CD4-positive, alpha-beta T cell treated with Interleukin-4 for 4 hours (primary cell): ENCODE measurements around the gene SLC38A10.

ENCODE experiments used
- DNase-seq: peaks from one replicate; pipeline ENCODE4 v3.0.0-alpha.2; 2020

The SLC38A10 gene

GRCh38 chr17:81330884-81331245, 35.8 kb upstream of the SLC38A10 start:
- no peak for DNase-seq

GRCh38 chr17:81329927-81330883, 35.1 kb upstream of the SLC38A10 start:
- no peak for DNase-seq

GRCh38 chr17:81328978-81329926, 34.1 kb upstream of the SLC38A10 start:
- DNase-seq: no peak

- DNase-seq: no peak
Measured at GRCh38 chr17:81328489-81328888, 33.4 kb upstream of the SLC38A10 start.

- DNase-seq: no peak
Measured at GRCh38 chr17:81325714-81326358, 30.7 kb upstream of the SLC38A10 start.

- DNase-seq: no peak
Measured at GRCh38 chr17:81324851-81325713, 30.0 kb upstream of the SLC38A10 start.

GRCh38 chr17:81324177-81324850, 29.2 kb upstream of the SLC38A10 start:
- no peak for DNase-seq

- DNase-seq: no peak
Measured at GRCh38 chr17:81323411-81323868, 28.3 kb upstream of the SLC38A10 start.

DNA sequence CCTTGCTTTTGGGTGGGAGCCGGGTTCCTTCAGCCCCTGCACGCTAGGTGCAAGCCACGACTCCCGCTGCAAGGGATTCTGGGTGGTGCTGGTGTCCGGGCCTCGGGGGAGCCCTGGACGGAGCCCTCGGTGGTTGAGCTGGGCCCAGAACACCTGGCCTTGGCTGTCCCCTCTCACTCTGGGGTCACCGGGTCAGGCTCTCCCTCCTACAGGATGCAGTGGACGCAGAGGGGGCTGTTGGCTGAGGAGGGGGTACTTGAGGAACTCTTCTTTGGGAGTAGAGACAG, 27.9 kb upstream of the SLC38A10 start:
- DNase-seq: no peak

GRCh38 chr17:81322271-81323082, 27.4 kb upstream of the SLC38A10 start:
- peak; percentile 15 for DNase-seq

DNA sequence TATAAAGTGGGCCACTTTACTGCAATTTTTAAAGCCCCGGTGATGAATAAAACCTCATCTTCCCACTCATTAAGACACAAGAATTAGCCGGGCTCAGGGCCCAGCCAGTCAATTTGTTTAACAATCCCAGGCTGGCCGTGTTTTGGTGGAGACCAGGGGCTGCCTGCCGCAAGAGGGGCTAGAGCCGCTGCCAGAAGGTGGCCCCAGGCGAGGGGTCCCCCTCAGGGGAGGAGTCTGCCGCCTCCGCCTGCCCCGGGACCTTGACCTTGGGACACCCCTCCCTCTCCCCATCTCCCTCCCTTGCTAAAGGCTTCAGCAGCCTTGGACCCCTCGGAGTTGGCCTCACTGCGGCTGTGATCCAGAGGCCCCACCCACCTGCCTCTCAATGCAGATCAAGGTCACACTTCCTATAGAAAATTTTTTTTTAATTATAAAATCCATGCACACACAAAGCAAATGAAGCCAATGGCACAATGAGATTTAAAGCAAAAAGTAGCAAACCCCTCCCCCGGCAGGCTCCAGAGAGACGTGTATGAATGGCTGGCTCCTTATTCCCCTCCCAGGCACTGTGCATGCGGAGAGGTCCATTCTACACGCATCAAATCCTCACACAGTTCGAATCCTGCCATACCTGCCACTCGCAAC, 23.0 kb upstream of the SLC38A10 start:
- DNase-seq: no peak

DNA sequence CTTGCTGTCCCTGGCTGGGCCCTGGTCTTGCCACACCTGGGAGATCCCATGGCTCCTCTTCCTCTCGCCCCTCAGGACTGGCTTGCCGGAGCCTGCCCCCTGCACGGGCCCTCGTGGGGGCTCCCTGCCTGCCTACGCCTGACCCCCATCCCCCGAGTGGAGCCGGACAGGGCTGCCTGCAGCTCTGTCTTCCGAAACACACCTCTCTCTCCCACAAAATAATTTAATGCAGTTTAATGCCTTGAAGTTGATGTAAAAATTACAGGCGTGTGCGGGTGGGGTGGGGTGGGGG, 22.4 kb upstream of the SLC38A10 start:
- no peak for DNase-seq

GRCh38 chr17:81315885-81316391, 20.8 kb upstream of the SLC38A10 start:
- DNase-seq: no peak

- DNase-seq: no peak
Measured at GRCh38 chr17:81315129-81315884, 20.2 kb upstream of the SLC38A10 start.

GRCh38 chr17:81314398-81315081, 19.4 kb upstream of the SLC38A10 start:
- no peak for DNase-seq

DNA sequence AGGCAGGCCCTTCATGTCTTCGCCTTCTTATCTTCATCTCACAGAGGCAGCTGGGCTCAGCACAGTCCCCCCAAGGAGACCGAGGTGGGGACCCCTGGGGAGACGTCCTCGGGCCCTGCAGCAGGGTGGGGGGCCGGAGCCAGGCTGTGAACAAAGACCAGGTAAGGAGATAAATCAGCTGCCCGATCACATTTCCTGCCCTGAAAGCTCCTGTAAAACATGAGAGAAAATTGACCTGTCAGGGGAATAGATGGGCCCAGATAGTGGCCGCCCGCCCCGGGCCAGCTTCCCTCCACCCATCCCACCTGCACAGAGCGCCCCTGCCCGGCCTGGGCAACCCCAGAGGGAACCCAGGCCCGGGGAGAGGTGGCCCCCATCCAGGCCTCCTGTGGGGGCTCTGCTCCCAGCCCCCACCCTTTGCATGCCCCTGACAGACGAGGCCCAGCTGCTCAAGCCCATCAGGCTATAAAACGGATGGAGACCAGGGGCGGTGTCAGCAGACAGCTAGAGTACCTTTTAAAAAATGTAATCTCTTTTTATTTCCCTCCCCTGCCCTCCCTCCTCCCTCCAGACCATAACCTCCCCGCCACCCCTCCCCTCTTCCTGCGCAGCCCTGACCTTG, 18.8 kb upstream of the SLC38A10 start:
- no peak for DNase-seq

DNA sequence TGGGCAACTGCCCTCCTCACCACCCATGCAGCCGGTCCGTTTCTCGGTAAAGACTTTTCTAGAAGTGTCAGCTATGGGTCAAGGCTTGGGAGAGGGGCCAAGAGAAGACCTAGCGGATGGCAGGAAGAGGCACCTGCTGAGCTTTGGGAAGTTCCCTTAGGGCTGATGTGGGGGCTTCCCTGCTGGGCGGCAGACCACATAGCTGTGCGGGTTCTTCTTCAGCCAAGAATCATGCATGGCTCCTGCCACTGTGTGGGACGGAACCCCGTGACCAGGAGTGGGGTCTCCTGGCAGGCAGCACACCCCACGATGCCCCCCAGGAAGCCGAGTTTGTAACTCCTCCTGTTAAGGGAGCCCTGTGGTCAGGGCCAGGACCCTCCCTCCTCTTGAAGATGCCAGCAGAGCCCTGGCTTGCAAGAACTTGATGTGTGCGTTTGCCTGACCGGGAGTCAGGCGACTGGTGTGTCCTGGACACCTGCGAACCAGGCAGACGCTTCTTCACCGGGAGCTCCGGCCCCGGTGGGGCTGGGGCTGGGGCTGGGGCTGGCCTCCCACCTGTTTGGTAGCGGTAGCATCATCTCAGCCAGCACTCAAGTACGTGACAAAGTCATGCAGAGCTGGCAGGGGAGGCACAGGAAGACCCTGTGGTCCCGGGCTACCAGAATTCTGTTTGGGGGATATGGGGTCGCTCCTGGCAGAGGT, 17.7 kb upstream of the SLC38A10 start:
- no peak for DNase-seq

DNA sequence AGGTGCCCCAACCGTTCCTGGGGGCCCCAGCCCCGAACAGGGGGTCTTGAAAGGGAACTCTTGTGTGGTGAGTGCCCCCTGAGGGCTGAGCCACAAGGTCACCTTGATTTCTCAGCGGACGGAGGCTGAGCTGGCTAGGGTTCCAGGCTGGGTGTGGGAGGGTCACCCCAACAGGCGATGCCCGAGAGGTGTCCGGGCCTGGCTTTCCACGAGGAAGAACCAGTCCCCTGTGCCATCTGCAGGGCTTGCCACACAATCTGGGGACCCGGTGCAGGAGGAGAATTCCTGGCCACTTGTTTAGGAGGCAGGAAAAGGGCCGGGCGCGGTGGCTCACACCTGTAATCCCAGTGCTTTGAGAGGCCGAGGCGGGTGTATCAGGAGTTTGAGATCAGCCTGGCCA, 16.8 kb upstream of the SLC38A10 start:
- DNase-seq: no peak
